PFSK-1 (cell line): ENCODE measurements around the gene IL19.

ENCODE experiments used
- FOXP2 ChIP-seq: optimal IDR thresholded peaks from 2 replicates; pipeline ENCODE3; 2011; ENCODE audit warnings: borderline replicate concordance, control low read depth, inconsistent platforms; ENCODE audit not compliant: insufficient read depth; ENCODE audit errors: extremely low read length, extremely low read depth
- POLR2AphosphoS5 ChIP-seq: IDR thresholded peaks from 2 replicates; pipeline ENCODE4 v1.6.1; 2012; ENCODE audit warnings: low read depth, mild to moderate bottlenecking, control low read depth, low read length, moderate library complexity
- SIN3A ChIP-seq: IDR thresholded peaks from 2 replicates; pipeline ENCODE4 v1.6.1; 2012; ENCODE audit warnings: mild to moderate bottlenecking, low read length, moderate library complexity, borderline replicate concordance; ENCODE audit not compliant: insufficient read depth
- TAF1 ChIP-seq: IDR thresholded peaks from 2 replicates; pipeline ENCODE4 v1.6.1; 2012; ENCODE audit warnings: low read length, control low read depth, borderline replicate concordance; ENCODE audit not compliant: insufficient read depth
- TF ChIP-seq, protein P1 (sequence below), 2 experiments: IDR thresholded peaks; 2 replicates each; pipeline versions ENCODE4 v1.6.1 to v1.8.0; 2011 to 2012; ENCODE audit warnings: low read depth in 2 of 2, low read length in 2 of 2, control low read depth in 1 of 2, inconsistent platforms in 1 of 2, mild to moderate bottlenecking in 1 of 2, moderate library complexity in 1 of 2; ENCODE audit not compliant: insufficient read depth in 1 of 2

DNA sequence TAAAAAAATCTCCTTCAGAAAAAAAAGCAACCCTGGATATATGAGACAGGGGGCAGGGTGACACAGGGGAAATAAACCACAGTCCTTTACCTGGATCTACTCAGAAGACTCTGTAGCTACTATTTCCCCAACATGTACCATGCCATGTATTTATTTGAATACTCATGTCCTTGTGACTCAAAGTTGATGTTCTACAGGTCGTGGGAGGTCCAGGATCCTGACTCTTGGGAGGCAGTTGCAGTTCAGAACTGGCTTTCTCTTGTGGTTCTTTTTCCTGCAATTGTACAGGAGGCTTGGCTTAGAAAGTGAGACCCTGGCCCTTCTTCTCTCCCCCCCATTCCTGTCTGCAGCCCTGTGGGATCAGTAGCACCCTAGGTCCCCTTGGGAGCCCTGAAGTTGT, 120.8 kb downstream of the IL19 start:
- TF ChIP-seq POLR2AphosphoS5 = no peak
- TF ChIP-seq, protein P1, sequence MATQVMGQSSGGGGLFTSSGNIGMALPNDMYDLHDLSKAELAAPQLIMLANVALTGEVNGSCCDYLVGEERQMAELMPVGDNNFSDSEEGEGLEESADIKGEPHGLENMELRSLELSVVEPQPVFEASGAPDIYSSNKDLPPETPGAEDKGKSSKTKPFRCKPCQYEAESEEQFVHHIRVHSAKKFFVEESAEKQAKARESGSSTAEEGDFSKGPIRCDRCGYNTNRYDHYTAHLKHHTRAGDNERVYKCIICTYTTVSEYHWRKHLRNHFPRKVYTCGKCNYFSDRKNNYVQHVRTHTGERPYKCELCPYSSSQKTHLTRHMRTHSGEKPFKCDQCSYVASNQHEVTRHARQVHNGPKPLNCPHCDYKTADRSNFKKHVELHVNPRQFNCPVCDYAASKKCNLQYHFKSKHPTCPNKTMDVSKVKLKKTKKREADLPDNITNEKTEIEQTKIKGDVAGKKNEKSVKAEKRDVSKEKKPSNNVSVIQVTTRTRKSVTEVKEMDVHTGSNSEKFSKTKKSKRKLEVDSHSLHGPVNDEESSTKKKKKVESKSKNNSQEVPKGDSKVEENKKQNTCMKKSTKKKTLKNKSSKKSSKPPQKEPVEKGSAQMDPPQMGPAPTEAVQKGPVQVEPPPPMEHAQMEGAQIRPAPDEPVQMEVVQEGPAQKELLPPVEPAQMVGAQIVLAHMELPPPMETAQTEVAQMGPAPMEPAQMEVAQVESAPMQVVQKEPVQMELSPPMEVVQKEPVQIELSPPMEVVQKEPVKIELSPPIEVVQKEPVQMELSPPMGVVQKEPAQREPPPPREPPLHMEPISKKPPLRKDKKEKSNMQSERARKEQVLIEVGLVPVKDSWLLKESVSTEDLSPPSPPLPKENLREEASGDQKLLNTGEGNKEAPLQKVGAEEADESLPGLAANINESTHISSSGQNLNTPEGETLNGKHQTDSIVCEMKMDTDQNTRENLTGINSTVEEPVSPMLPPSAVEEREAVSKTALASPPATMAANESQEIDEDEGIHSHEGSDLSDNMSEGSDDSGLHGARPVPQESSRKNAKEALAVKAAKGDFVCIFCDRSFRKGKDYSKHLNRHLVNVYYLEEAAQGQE (IDR thresholded peaks at IDR 0.05; ENCODE audit: insufficient read depth in 1 of 2, low read depth in 2 of 2, low read length in 2 of 2) = no peak
- TF ChIP-seq TAF1 = no peak
- TF ChIP-seq SIN3A = no peak
- TF ChIP-seq FOXP2 = no peak
